ENCODE measurements around the gene SLC30A7.
A peak's percentile ranks its signal among the peaks of the same experiment; 100 is the strongest.

GRCh38 chr1:100921110-100921706 is 25.3 kb downstream of the SLC30A7 start:
- TF ChIP-seq, protein P1, sequence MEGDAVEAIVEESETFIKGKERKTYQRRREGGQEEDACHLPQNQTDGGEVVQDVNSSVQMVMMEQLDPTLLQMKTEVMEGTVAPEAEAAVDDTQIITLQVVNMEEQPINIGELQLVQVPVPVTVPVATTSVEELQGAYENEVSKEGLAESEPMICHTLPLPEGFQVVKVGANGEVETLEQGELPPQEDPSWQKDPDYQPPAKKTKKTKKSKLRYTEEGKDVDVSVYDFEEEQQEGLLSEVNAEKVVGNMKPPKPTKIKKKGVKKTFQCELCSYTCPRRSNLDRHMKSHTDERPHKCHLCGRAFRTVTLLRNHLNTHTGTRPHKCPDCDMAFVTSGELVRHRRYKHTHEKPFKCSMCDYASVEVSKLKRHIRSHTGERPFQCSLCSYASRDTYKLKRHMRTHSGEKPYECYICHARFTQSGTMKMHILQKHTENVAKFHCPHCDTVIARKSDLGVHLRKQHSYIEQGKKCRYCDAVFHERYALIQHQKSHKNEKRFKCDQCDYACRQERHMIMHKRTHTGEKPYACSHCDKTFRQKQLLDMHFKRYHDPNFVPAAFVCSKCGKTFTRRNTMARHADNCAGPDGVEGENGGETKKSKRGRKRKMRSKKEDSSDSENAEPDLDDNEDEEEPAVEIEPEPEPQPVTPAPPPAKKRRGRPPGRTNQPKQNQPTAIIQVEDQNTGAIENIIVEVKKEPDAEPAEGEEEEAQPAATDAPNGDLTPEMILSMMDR (IDR thresholded peaks at IDR 0.05) = peak in 5 of 7 experiments; percentile 42 to 74 (median 62)
- TF ChIP-seq EP300 (IDR thresholded peaks at IDR 0.05) = no peak
- no peak for TF ChIP-seq POLR2A (IDR thresholded peaks at IDR 0.05)
- TF ChIP-seq POLR2AphosphoS5 (IDR thresholded peaks at IDR 0.05) = no peak
